Stimulated activated CD4-positive, alpha-beta T cell treated with anti-CD3 and anti-CD28 coated beads, Interleukin-4, amount 100 ng/mL, for 4 hours (primary cell): ENCODE results near the gene CCL22.
A peak's percentile ranks its signal among the peaks of the same experiment; 100 is the strongest.
"Not testable (repeated sequence)": the region's sequence is repeated elsewhere in the genome, so short reads cannot be mapped to it uniquely, and the experiment has no call there.

Experiments
- DNase-seq, 2 experiments: peaks; one replicate each; pipeline ENCODE4 v3.0.0-alpha.2; 2020

CCL22 gene, protein sequence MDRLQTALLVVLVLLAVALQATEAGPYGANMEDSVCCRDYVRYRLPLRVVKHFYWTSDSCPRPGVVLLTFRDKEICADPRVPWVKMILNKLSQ

DNA sequence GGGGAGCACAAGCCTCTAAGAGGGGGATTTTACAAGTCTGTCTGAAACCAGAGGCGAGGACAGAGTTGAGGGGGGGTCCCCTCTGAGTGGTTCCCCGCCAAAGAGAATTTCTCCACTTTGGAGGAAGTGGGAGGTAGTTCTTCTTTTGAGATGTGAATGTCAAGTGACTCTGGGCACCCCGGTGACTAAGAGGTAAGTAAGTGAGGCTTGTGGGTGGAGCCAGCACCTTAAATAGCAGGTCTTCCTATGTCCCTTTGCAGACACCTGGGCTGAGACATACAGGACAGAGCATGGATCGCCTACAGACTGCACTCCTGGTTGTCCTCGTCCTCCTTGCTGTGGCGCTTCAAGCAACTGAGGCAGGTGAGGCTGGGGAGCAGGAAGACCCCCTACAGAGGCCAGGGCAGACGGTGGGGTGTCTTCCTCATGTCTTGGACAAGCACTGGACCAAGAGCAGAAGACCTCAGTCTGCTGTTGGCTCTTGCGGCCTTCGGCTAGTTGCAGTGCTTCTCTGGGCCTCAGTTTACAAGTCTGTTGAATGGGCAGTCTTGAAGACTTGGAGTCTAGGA lies at the start of gene CCL22:
TSS of gene CCL22 (plus strand) at position 257 of the 569 bp plus-strand sequence. CDS start at position 291, 34 bp downstream.
- DNase-seq, result peak in 1 of 2 experiments; percentile 3

DNA sequence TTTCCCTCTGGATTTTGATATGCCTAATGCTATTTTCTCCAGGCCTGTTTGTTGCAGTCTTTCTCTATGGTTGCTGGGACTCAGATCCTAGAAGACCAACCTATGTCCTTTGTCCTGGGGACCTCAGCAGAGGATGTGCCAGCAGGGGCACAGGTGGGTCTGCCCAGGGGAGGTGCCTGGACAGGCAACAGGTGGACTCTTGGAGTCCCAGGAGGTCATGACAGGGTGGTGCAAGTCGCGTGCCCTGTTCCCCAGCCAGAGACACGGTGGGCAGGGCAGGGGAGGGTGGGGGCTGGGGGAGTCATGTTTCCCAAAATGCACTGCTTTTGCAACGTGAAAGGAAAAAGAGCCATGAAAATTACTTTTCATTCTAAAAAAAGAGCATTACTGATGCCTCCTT lies 47.8 kb upstream of the CCL22 start:
- DNase-seq, result no peak

DNA sequence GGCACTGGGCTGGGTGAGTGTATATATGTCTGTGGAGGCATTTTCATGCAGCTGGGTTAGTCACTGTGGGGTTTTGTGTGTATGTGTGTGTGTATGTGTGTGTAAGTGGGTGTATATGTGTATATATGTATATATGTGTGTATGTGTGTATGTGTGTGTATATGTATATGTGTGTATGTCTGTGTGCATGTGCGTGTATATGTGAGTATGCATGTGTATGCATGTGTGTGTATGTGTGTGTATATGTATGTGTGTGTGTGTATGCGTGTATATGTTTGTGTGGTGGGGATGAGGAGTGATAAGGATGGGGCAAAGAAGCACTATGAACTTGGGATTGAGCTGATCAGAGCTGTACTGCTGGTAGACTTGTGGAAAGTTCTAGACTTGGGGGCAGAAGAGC lies 45.1 kb upstream of the CCL22 start:
- no peak for DNase-seq

DNA sequence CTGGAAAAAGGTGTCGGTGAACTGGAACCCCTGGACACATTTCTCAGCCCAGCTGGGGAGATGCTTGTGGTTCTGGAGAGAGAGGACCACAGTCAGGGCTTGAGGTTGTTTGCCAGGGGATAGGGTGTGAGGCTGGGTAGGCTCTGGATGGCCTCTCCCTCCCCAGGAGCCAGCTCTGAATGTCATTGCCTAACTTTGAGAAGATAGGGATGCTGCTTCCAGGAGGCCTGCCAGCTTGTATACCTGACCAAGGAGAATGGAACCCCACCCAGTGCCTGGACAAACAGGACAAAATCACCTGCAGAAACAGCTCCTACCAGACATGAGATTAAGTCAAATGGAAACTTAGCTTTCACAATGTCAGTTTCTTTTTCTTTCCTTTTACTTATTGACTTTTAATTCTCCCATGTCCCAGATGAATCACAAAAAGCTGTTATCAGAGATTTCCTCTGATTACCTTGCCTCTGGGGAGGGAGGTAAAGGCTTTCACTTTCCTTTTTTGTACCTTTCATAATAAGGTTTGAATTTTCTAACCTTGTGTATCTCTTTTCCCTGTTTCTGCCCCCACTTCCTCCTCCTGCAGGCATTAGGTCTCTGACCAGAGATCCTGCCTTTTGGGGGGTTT lies 44.3 kb upstream of the CCL22 start:
- no peak for DNase-seq

DNA sequence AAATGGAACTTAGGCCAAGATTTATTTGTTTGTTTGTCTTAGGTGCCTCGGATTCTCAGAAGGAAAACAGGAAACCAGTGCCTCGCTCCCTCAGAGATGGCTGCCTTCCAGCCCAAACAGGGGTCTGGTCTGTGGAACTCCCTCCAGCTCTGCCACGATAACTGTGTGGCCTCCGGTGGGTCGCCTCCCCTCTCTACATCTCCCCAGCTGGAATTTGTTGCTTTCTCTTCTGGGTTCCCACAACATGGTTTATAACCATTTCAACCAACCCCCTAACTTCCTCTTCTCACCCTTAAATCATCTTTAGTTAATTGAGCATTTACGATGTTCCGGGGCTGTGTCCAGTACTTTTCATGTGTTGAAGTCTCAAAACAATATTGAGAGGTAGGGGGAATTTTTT lies 43.2 kb upstream of the CCL22 start:
- no peak for DNase-seq

DNA sequence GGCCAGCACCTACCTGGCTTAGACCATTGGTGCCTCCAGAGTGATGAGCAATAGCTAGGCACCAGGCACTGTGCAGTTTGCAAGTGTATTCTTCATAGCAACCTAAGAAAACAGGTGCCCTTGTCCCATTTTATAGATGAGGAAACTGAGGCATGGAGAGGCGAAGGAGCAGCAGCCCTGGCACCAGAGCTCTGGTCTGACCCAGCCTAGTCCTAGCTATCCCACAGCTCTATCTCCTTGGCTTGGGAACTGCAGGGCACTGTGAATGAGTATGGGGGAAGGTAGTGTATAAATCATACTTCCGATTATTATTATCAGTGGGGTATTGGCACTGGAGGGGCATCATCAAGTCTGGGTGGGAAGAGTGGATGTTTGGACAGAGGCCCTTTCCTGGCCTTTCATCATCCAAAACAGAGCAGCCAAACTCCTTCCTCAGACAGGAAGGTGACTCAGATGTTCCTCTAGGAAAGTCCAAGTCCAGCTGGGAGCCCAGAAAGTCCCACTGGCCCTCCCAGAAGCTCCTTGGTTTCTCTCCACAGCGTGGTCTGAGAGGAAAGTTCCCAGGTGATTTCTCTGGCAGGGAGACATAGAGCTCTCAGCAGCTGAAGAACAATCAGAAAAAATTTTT lies 42.1 kb upstream of the CCL22 start:
- no peak for DNase-seq

DNA sequence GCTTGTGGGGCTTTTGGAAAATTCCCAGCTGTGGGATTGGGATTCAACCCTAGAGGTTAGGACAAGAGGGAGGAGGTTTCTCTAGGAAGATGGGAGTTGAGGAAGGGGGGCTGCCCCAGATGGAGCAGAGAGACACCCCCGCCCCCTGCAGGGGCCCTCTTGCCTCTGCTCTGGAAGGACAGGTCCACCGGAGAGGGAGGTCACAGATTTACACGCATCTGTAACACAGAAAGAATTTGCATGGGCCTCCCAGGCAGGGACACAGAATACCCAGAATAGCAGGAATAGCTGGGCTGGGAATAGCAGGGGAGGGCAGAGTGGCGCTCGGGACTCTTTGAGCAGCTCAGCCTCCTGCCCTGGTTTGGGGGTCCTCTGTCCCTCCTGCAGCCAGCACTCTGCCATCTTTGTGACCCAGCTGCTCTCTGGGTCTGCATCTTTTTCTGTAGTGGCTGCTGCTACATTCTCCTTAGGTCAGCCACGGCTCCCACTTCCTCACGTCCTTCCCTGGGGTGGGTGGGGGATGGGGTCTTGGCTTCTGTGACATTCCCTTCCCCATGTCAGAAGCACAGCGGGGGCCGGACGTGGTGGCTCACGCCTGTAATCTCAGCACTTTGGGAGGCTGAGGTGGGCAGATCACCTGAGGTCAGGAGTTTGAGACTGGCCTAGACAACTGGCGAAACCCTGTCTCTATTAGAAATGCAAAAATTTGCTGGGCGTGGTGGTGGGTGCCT lies 40.2 kb upstream of the CCL22 start:
- DNase-seq, result no peak

DNA sequence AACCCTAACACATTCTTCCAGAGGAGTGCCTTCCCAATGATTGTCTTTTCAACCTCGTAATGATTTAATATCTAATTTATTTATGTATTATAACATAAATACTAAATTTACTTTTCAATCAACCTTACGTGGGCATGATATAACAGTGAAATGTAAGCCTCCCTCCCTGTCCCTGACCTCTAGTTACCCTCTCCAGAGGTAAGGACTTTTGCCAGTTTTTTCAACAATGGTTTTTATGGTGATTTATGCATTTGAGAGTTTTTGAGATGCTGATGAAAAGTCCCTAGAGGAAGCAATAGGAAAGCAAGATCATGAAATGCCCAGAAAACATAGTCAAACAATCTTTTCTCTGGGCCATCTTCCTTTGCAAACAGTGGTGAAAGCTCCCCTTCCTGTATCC lies 38.9 kb upstream of the CCL22 start:
- DNase-seq, result no peak

DNA sequence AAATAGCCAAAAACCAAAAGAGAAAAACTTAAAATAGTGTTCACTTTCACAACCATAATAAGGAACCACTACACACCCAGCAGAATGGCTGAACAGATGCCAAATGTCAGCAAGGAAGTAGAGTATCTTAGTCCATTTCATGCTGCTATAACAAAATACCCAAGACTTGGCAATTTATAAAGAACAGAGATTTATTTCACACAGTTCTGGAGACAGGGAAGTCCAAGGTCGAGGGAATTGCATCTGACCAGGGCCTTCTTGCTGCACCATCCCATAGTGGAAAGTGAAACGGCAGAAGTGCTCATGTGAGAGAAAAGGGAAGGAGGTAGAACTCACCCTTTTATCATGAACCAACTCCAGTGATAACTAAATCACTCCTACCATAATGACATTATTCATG lies 33.8 kb upstream of the CCL22 start:
- DNase-seq, result no peak

DNA sequence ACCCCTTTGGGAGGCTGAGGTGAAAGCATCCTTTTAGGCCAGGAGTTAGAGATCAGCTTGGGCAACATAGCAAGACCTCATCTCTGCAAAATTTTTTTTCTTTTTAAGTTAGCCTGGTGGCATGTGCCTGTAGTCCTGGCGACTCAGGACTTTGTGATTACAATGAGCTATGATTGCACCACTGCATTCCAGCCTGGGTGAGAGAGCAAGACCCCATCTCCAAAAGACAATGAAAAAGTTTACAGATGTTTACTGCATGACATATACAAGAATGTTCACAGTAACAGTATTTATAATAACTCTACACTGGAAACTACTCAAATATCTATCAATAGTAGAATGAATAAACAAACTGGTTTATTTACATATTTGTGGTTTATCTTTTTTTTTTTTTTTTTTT lies 33.1 kb upstream of the CCL22 start:
- no peak for DNase-seq

DNA sequence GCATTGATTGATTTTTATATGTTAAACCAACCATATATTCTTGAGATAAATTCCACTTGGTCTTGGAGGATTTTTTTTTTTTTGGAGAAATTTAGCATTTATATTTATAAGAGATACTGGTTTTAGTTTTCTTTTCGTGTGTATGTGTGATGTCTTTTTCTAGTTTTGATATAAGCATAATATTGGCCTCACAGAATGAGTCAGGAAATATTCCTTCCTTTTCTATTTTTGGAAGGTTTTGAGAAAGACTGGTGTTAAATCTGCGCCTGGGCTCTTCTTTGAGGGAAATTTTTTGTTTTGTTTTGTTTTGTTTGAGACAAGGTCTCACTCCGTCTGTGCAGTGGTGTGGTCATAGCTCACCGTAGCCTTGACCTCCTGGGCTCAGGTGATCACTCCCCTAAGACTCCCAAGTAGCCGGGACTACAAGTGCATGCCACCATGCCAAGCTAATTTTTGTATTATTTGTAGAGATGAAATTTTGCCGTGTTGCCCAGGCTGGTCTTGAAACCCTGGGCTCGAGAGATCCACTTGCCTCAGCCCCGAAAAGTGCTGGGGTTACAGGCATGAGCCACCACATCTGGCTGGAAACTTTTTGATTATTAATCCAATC lies 28.8 kb upstream of the CCL22 start:
- DNase-seq, result no peak

DNA sequence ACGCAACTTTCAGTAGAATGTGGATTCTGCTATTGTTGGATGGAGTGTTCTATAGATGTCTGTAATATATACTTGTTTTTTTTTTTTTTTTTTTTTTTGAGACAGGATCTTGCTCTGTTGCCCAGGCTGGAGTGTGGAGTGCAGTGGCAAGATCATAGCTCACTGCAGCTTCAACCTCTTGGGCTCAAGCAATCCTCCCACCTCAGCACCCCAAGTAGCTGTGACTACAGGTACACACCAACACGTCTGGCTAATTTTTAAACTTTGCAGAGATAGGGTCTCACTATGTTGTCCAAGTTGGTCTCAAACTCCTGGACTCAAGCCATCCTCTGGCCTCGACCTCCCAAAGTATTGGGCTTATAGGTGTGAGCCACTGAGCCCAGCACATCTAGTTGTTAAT lies 27.2 kb upstream of the CCL22 start:
- no peak for DNase-seq

DNA sequence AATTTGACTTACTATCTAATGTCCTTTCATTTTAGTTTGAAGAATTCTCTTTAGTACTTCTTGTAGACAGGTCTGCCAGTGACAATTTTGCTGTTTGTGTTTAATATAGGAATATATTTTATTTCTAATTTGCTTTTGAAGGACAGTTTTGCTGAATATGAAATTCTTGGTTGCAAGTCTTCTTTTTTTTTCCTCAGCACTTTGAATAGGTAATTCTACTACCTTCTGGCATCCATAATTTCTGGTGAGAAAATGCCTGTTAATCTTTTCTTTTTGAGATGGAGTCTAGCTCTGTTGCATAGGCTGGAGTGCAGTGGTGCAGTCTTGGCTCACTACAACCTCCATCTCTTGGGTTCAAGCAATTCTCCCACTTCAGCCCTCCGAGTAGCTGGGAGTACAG lies 25.2 kb upstream of the CCL22 start:
- no peak for DNase-seq

DNA sequence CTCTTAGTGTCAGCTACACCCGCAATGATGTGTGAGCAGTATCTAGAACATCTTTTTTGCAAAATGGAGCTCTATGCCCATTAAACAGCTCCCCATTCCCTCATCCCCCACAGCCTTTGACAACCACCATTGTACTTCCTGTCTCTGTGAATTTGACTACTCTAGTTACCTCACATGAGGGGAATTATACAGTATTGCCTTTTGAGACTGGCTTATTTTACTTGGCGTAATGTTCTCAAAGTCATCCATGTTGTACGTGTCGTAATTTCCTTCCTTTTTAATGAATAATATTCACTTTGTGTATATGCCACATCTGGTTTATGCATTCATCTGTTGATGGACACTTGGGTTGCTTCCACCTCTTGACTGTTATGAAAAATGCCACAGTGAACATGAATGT lies 23.2 kb upstream of the CCL22 start:
- no peak for DNase-seq

DNA sequence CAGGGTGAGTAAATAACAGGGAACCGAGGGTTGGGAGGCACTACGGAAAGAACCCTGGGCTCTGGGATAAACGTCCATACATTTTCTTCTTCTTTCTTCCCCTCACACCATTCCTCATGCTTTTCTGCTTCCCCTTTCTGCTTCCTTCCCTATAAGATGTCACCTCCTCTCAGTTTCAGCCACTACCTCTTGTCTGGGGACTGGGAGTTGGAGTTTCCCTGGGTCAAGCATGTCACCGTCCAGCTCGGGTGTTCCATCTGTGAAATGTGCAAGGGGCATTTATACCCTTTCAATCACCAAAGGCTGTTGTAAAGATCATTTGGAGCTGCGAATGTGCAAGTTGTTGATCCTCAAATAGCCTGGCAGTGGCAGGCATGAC lies 17.5 kb upstream of the CCL22 start:
- no peak for DNase-seq

DNA sequence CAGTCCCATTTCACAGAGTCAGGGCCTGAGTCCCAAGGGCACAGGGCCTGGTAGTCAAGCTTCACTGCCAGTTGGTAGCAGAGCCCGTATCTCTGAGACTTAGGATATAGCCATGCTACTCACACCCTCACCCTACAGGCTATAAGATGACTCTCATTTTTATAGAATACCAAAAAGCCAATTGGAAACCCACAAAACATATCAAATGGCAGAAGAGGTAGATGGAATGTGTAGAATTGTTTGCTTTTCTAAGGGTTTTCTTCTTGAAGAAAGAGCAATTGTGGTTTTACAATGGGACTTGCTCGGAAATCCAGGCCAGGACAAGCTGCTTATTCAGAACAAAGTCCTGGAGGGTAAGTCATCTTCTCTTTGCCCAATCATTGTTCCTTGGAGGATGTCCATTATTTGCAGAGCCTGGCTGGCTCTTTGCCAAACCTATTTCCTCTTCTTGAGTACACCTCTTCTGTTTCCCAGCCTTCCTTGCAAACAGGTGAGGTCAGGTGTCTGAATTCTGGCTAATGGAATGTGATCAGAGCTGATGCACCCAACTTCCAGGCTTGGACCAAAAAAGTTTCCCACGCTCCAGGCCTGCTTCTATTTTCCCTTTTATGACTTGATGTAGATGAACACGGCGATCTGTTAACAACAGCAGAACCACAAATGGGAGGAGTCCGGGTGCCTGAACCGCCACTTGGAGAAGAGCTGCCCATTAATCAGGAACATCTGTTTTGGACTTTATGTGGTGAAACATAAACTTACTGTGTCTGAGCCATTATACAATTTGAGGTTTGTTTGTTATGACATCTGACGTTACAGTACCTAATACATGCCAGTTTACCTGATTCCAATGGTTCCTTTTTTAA lies 16.9 kb upstream of the CCL22 start:
- no peak for DNase-seq

DNA sequence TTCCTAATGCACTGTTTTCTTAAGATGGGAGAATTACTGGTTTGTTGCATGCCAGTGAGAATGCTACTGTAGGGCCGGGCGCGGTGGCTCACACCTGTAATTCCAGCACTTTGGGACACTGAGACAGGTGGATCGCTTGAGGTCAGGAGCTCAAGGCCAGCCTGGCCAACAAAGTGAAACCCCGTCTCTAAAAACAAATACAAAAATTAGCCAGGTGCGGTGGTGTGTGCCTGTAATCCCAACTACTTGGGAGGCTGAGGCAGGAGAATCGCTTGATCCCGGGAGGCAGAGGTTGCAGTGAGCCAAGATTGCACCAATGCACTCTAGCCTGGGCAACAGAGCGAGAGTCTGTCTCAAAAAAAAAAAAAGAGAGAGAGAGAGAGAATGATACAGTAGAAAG lies 16.0 kb upstream of the CCL22 start:
- DNase-seq, result not testable (repeated sequence)

DNA sequence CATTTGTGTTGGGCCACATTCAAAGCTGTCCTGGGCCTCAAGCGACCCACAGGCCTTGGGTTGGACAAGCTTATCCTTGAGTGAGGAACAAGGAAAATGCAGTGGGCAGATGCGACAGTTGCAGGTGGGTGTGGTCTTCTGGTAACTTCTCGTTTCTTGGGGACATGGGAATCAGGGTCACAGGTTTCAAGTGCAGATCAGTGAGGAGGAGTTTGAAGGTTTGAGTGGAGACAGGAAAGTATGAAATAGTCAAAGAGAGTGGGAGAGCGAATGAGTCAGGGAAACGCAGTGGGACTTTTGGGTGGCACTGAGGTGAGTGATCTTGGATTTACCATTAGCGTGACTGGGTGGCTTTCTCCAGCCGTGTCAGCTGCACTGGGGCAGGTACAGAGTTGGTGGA lies 15.4 kb upstream of the CCL22 start:
- no peak for DNase-seq

DNA sequence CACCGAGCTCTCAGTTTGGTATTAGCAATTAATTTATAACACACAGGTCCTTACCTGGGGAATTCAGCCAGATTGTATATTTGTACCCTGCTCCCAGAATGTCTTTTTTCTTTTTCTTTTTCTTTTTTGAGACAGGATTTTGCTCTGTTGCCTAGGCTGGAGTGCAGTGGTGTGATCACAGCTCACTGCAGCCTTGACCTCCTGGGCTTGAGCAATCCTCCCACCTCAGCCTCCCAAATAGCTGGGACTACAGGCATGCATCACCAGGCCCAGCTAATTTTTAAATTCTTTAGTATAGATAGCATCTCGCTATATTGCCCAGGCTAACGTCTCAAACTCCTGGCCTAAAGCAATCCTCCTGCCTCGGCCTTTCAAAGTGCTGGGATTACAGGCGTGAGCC lies 14.5 kb upstream of the CCL22 start:
- DNase-seq, result not testable (repeated sequence)

DNA sequence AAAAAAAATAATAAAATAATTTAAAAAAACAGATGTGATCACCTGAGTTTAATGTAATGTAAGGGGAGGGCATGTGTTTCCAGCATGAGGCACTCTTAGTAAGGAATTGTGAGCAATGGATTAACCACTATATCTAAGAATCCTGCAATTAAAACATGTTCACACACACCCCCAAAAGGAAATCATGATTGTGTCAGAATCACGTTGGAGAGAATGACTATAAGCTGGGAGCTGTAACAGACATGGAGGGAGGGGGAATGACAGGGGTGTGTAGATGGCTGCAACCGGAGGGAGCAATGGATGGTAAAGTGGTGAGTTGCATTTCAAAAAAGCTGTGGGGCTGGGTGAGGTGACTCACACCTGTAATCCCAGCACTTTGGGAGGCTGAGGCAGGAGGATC lies 13.6 kb upstream of the CCL22 start:
- DNase-seq, result no peak

DNA sequence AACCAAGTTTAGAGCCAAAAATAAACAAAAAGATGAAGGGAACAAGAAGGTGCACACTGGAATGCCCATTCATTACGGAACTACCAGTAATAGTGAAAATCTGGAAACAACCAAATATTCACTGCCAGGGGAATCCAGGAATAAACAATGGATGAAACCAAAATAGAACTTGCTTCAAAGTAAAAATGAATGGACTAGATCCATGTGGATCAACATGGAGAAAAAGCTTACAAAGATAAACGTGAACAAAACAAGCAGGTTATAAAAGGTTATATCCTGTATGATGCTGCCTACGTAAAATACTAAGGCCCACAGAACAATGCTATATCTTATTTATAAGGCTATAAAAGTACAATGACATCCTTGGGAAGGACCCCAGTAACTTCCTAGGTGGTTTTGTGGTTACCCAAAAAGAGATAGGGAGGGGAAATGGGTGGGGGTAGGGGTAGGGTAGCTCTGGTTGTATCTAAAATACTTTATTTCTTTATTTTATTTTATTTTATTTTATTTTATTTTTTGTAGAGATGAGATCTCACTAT lies 12.8 kb upstream of the CCL22 start:
- DNase-seq, result no peak

DNA sequence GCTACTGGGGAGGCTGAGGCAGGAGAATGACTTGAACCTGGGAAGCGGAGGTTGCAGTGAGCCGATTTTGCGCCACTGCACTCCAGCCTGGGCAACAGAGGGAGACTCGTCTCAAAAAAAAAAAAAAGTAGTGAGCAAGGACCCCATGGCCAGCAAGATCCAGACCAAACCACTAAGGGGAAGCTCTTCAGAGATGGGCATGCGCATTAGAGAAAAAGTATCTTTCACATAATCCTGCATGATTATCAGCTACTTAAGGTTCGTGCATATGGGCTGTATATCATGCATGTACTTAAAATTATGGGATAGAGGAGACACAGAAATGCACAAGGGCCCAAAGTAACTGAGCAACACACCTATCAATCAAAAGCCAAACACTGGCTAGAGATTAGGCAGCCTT lies 10.7 kb upstream of the CCL22 start:
- no peak for DNase-seq
